ENCODE results near the gene COTL1. TPM values are rescaled to one million over a fixed set of nuclear protein-coding genes. Genes with fewer than 3 reads are reported as not detected.

Gene COTL1
- total RNA-seq, 1 experiment from 2014 or later: 162 TPM

- H3K4me3 ChIP-seq (ENCODE audit: low read length): no peak overlapping the region
- peaks cover 78% of the 10 kb centered on the region for H3K79me2 ChIP-seq (ENCODE audit: low read length)
Observed at GRCh38 chr16:84596161-84596560, 21.7 kb downstream of the COTL1 start.

GRCh38 chr16:84595052-84595481, 22.8 kb downstream of the COTL1 start:
- Histone ChIP-seq H3K9ac (ENCODE audit: low read length) (no peak overlapping the region), H4K20me1 (ENCODE audit: insufficient read depth, low read depth, low read length) (peaks cover 11% of the 10 kb centered on the region; the same call in 1 of the 2 replicates), H3K4me1 (ENCODE audit: low read length) (peaks cover 57% of the 10 kb centered on the region), H3K4me3 (ENCODE audit: low read length) (no peak overlapping the region), H3K9me3 (ENCODE audit: low read length) (no peaks in the 10 kb centered on the region), H3K36me3 (ENCODE audit: insufficient read depth, low read length) (peaks cover 25% of the 10 kb centered on the region), H3K27me3 (ENCODE audit: low read length) (no peaks in the 10 kb centered on the region), H3K27ac (ENCODE audit: low read length) (0 out of 2 replicates have a peak overlapping the region, but pooled peaks have one; percentile 14), H2AFZ (ENCODE audit: low read length) (no peak overlapping the region), H3K79me2 (ENCODE audit: low read length) (peaks cover 89% of the 10 kb centered on the region), H3K4me2 (ENCODE audit: low read depth, low read length, poor library complexity, severe bottlenecking) (no peak overlapping the region), H3K9me2 (replicated peaks; ENCODE audit: insufficient read depth, low read length) (no peaks in the 10 kb centered on the region)
- DNase-seq: no peak

More at GRCh38 chr16:84596161-84596560, 21.7 kb downstream of the COTL1 start:
- Histone ChIP-seq H4K20me1 (ENCODE audit: insufficient read depth, low read depth, low read length) (peaks cover 11% of the 10 kb centered on the region; the same call in 1 of the 2 replicates), H3K27ac (ENCODE audit: low read length) (peak overlapping the region; percentile 99; the same call in 1 of the 2 replicates), H3K9me3 (ENCODE audit: low read length) (no peaks in the 10 kb centered on the region), H3K36me3 (ENCODE audit: insufficient read depth, low read length) (peaks cover 21% of the 10 kb centered on the region), H3K9me2 (replicated peaks; ENCODE audit: insufficient read depth, low read length) (no peaks in the 10 kb centered on the region), H3K4me2 (ENCODE audit: low read depth, low read length, poor library complexity, severe bottlenecking) (no peak overlapping the region), H3K27me3 (ENCODE audit: low read length) (no peaks in the 10 kb centered on the region), H2AFZ (ENCODE audit: low read length) (no peak overlapping the region), H3K9ac (ENCODE audit: low read length) (no peak overlapping the region), H3K4me1 (ENCODE audit: low read length) (peaks cover 66% of the 10 kb centered on the region)
- DNase-seq: no peak

- Histone ChIP-seq H3K36me3 (ENCODE audit: insufficient read depth, low read length) (peaks cover 29% of the 10 kb centered on the region), H3K4me1 (ENCODE audit: low read length) (peaks cover 53% of the 10 kb centered on the region), H3K4me3 (ENCODE audit: low read length) (no peak overlapping the region), H3K4me2 (ENCODE audit: low read depth, low read length, poor library complexity, severe bottlenecking) (no peak overlapping the region), H3K27ac (ENCODE audit: low read length) (0 out of 2 replicates have a peak overlapping the region, but pooled peaks have one; percentile 14), H3K9me2 (replicated peaks; ENCODE audit: insufficient read depth, low read length) (no peaks in the 10 kb centered on the region), H3K27me3 (ENCODE audit: low read length) (no peaks in the 10 kb centered on the region), H3K79me2 (ENCODE audit: low read length) (peaks cover 92% of the 10 kb centered on the region), H4K20me1 (ENCODE audit: insufficient read depth, low read depth, low read length) (peaks cover 11% of the 10 kb centered on the region; the same call in 1 of the 2 replicates), H2AFZ (ENCODE audit: low read length) (no peak overlapping the region), H3K9me3 (ENCODE audit: low read length) (no peaks in the 10 kb centered on the region), H3K9ac (ENCODE audit: low read length) (no peak overlapping the region)
- DNase-seq: no peak
Observed at GRCh38 chr16:84594725-84595038, 23.2 kb downstream of the COTL1 start.

GRCh38 chr16:84593825-84594724, 23.8 kb downstream of the COTL1 start:
- peaks cover 11% of the 10 kb centered on the region; the same call in 1 of the 2 replicates for H4K20me1 ChIP-seq (ENCODE audit: insufficient read depth, low read depth, low read length)
- no peak overlapping the region for H3K4me2 ChIP-seq (ENCODE audit: low read depth, low read length, poor library complexity, severe bottlenecking)
- H3K27ac ChIP-seq (ENCODE audit: low read length): 0 out of 2 replicates have a peak overlapping the region, but pooled peaks have one; percentile 14
- H3K4me3 ChIP-seq (ENCODE audit: low read length): no peak overlapping the region
- H3K9ac ChIP-seq (ENCODE audit: low read length): no peak overlapping the region
- peaks cover 47% of the 10 kb centered on the region for H3K4me1 ChIP-seq (ENCODE audit: low read length)
- no peak for DNase-seq
- no peaks in the 10 kb centered on the region for H3K27me3 ChIP-seq (ENCODE audit: low read length)
- no peaks in the 10 kb centered on the region for H3K9me3 ChIP-seq (ENCODE audit: low read length)
- peaks cover 91% of the 10 kb centered on the region for H3K79me2 ChIP-seq (ENCODE audit: low read length)
- H3K9me2 ChIP-seq (replicated peaks; ENCODE audit: insufficient read depth, low read length): no peaks in the 10 kb centered on the region
- peaks cover 31% of the 10 kb centered on the region for H3K36me3 ChIP-seq (ENCODE audit: insufficient read depth, low read length)
- H2AFZ ChIP-seq (ENCODE audit: low read length): no peak overlapping the region

- H3K27ac ChIP-seq (ENCODE audit: low read length): no peak overlapping the region
- H3K79me2 ChIP-seq (ENCODE audit: low read length): peaks cover 89% of the 10 kb centered on the region
- H3K9me3 ChIP-seq (ENCODE audit: low read length): no peaks in the 10 kb centered on the region
- no peak overlapping the region for H2AFZ ChIP-seq (ENCODE audit: low read length)
- peaks cover 11% of the 10 kb centered on the region; the same call in 1 of the 2 replicates for H4K20me1 ChIP-seq (ENCODE audit: insufficient read depth, low read depth, low read length)
- H3K27me3 ChIP-seq (ENCODE audit: low read length): no peaks in the 10 kb centered on the region
- H3K4me3 ChIP-seq (ENCODE audit: low read length): no peak overlapping the region
- no peak for DNase-seq
- H3K4me1 ChIP-seq (ENCODE audit: low read length): peaks cover 34% of the 10 kb centered on the region
- no peaks in the 10 kb centered on the region for H3K9me2 ChIP-seq (replicated peaks; ENCODE audit: insufficient read depth, low read length)
- H3K4me2 ChIP-seq (ENCODE audit: low read depth, low read length, poor library complexity, severe bottlenecking): no peak overlapping the region
- H3K9ac ChIP-seq (ENCODE audit: low read length): no peak overlapping the region
- peaks cover 31% of the 10 kb centered on the region for H3K36me3 ChIP-seq (ENCODE audit: insufficient read depth, low read length)
Observed at GRCh38 chr16:84592718-84593117, 25.2 kb downstream of the COTL1 start.

- no peak overlapping the region for H3K4me2 ChIP-seq (ENCODE audit: low read depth, low read length, poor library complexity, severe bottlenecking)
- no peaks in the 10 kb centered on the region for H3K27me3 ChIP-seq (ENCODE audit: low read length)
- no peaks in the 10 kb centered on the region for H3K9me2 ChIP-seq (replicated peaks; ENCODE audit: insufficient read depth, low read length)
- H3K4me3 ChIP-seq (ENCODE audit: low read length): no peak overlapping the region
- DNase-seq: no peak
- no peak overlapping the region for H3K9ac ChIP-seq (ENCODE audit: low read length)
- no peak overlapping the region for H3K27ac ChIP-seq (ENCODE audit: low read length)
- H3K4me1 ChIP-seq (ENCODE audit: low read length): peaks cover 33% of the 10 kb centered on the region
- H3K9me3 ChIP-seq (ENCODE audit: low read length): no peaks in the 10 kb centered on the region
- H3K79me2 ChIP-seq (ENCODE audit: low read length): peaks cover 86% of the 10 kb centered on the region
- H3K36me3 ChIP-seq (ENCODE audit: insufficient read depth, low read length): peaks cover 21% of the 10 kb centered on the region
- H4K20me1 ChIP-seq (ENCODE audit: insufficient read depth, low read depth, low read length): peaks cover 5% of the 10 kb centered on the region
- H2AFZ ChIP-seq (ENCODE audit: low read length): no peak overlapping the region
Observed at GRCh38 chr16:84589975-84590719, 27.7 kb downstream of the COTL1 start.

- H2AFZ ChIP-seq (ENCODE audit: low read length): no peak overlapping the region
- no peak overlapping the region for H3K4me2 ChIP-seq (ENCODE audit: low read depth, low read length, poor library complexity, severe bottlenecking)
- no peaks in the 10 kb centered on the region for H3K9me2 ChIP-seq (replicated peaks; ENCODE audit: insufficient read depth, low read length)
- no peak overlapping the region for H3K27ac ChIP-seq (ENCODE audit: low read length)
- DNase-seq: no peak
- peaks cover 86% of the 10 kb centered on the region for H3K79me2 ChIP-seq (ENCODE audit: low read length)
- H3K9me3 ChIP-seq (ENCODE audit: low read length): no peaks in the 10 kb centered on the region
- no peak overlapping the region for H3K4me3 ChIP-seq (ENCODE audit: low read length)
- H4K20me1 ChIP-seq (ENCODE audit: insufficient read depth, low read depth, low read length): peaks cover 16% of the 10 kb centered on the region
- H3K4me1 ChIP-seq (ENCODE audit: low read length): peaks cover 24% of the 10 kb centered on the region
- H3K36me3 ChIP-seq (ENCODE audit: insufficient read depth, low read length): peaks cover 32% of the 10 kb centered on the region
- H3K9ac ChIP-seq (ENCODE audit: low read length): no peak overlapping the region
- H3K27me3 ChIP-seq (ENCODE audit: low read length): no peaks in the 10 kb centered on the region
Observed at GRCh38 chr16:84588991-84589390, 28.9 kb downstream of the COTL1 start.

- Histone ChIP-seq H3K9ac (ENCODE audit: low read length) (no peak overlapping the region), H3K9me3 (ENCODE audit: low read length) (no peaks in the 10 kb centered on the region), H3K79me2 (ENCODE audit: low read length) (peaks cover 88% of the 10 kb centered on the region), H2AFZ (ENCODE audit: low read length) (no peak overlapping the region), H3K9me2 (replicated peaks; ENCODE audit: insufficient read depth, low read length) (no peaks in the 10 kb centered on the region), H4K20me1 (ENCODE audit: insufficient read depth, low read depth, low read length) (peaks cover 23% of the 10 kb centered on the region), H3K27ac (ENCODE audit: low read length) (peak overlapping the region; percentile 58), H3K4me3 (ENCODE audit: low read length) (no peak overlapping the region), H3K4me1 (ENCODE audit: low read length) (peaks cover 24% of the 10 kb centered on the region), H3K36me3 (ENCODE audit: insufficient read depth, low read length) (peaks cover 28% of the 10 kb centered on the region), H3K4me2 (ENCODE audit: low read depth, low read length, poor library complexity, severe bottlenecking) (peak overlapping the region; percentile 49), H3K27me3 (ENCODE audit: low read length) (no peaks in the 10 kb centered on the region)
- peak; percentile 64 for DNase-seq
Observed at GRCh38 chr16:84585886-84586285, 32.0 kb downstream of the COTL1 start.

All from Karpas-422 (cell line).